Calu3 (cell line): ENCODE results near the gene ARHGEF6. TPM values are rescaled to one million over a fixed set of nuclear protein-coding genes. Genes with fewer than 3 reads are reported as not detected.

Experiments
- BruUV-seq: library from RNA; stranded (reverse); fragments of 400-500 nt; replicated peaks from 2 replicates; lab custom pipeline; 2021; lab: Mats Ljungman, UMichigan
- CTCF ChIA-PET: fragments of 300-600 bp; sonication (Branson Sonifier 250); formaldehyde crosslinking; loops from one replicate; lab custom pipeline; 2022; ENCODE audit warnings: antibody characterized with exemption; lab: Charles Lee
- DNase-seq: peaks from one replicate; pipeline ENCODE4 v3.0.0; 2022
- H3K27ac Mint-ChIP-seq: one replicate; pipeline ENCODE4 v1.8.0; 2022; ENCODE audit warnings: mixed read lengths; ENCODE audit not compliant: unreplicated experiment
- H3K27me3 Mint-ChIP-seq: one replicate; pipeline ENCODE4 v1.8.0; 2022; ENCODE audit warnings: mixed read lengths; ENCODE audit not compliant: unreplicated experiment
- H3K36me3 Mint-ChIP-seq: one replicate; pipeline ENCODE4 v1.8.0; 2022; ENCODE audit warnings: mild to moderate bottlenecking, moderate library complexity, mixed read lengths; ENCODE audit not compliant: insufficient read depth, unreplicated experiment
- H3K4me1 Mint-ChIP-seq: one replicate; pipeline ENCODE4 v1.8.0; 2022; ENCODE audit warnings: mild to moderate bottlenecking, low read depth, mixed read lengths; ENCODE audit not compliant: unreplicated experiment
- H3K4me3 Mint-ChIP-seq: one replicate; pipeline ENCODE4 v1.8.0; 2022; ENCODE audit warnings: mild to moderate bottlenecking, low read depth, moderate library complexity, mixed read lengths; ENCODE audit not compliant: unreplicated experiment
- H3K9me3 Mint-ChIP-seq: one replicate; pipeline ENCODE4 v1.8.0; 2022; ENCODE audit warnings: low read depth, mixed read lengths; ENCODE audit not compliant: unreplicated experiment
- intact Hi-C: fragments of 100-400 bp; cut with micrococcal nuclease; formaldehyde crosslinking; loops from one replicate; pipeline ENCODE4 v1.10.0; 2022; ENCODE audit not compliant: unreplicated experiment
- total RNA-seq: library from RNA; stranded (reverse); gene quantifications from 2 replicates; pipeline ENCODE4 v1.2.3, GENCODE V29; 2022
- TF ChIP-seq, protein P1 (sequence below): fragments of 200-600 bp; IDR thresholded peaks from one replicate; pipeline ENCODE4 v1.8.0; 2022; ENCODE audit warnings: antibody characterized with exemption; ENCODE audit not compliant: unreplicated experiment

ARHGEF6 gene
- total RNA-seq, 1 experiment from 2014 or later, result 0.07 TPM

DNA sequence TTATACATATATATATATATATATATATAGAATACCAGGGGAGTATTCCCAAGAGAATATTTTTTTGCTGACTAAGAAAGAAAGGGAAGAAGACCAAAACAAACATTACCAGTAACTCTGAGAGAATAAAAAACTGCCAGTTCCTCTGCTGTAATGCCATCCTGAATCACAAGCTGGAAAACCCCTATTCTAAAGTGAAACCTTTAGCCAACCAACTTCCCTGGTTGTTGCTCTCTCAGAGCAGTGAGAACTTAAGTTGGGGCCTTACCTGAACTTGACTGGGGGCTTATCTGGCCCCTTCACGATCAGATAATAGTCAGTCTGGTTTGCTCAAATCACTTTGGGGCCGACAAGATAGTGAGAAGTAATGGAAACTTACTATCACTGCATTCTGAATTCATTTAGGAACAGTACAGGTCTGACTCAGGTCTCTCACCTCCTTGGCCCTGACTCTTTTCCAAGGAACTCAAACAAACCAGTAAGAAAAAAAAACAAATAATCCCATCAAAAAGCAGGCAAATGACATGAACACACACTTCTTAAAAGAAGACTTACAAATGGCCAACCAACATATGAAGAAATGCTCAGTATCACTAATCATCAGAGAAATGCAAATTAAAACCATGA is 70.3 kb downstream of the ARHGEF6 start:
- Mint-ChIP-seq H3K27ac (no peak overlapping the region), H3K27me3 (no peaks in the 10 kb centered on the region), H3K4me3 (no peak overlapping the region), H3K36me3 (no peaks in the 10 kb centered on the region), H3K9me3 (no peaks in the 10 kb centered on the region), H3K4me1 (no peaks in the 10 kb centered on the region)
- CTCF ChIA-PET, result no interaction called here
- intact Hi-C loops, result loop anchor here (5.0 kb wide), 1 partner anchor 342 kb away; no protein-coding TSS in a partner anchor
- DNase-seq, result no peak
- TF ChIP-seq, protein P1, sequence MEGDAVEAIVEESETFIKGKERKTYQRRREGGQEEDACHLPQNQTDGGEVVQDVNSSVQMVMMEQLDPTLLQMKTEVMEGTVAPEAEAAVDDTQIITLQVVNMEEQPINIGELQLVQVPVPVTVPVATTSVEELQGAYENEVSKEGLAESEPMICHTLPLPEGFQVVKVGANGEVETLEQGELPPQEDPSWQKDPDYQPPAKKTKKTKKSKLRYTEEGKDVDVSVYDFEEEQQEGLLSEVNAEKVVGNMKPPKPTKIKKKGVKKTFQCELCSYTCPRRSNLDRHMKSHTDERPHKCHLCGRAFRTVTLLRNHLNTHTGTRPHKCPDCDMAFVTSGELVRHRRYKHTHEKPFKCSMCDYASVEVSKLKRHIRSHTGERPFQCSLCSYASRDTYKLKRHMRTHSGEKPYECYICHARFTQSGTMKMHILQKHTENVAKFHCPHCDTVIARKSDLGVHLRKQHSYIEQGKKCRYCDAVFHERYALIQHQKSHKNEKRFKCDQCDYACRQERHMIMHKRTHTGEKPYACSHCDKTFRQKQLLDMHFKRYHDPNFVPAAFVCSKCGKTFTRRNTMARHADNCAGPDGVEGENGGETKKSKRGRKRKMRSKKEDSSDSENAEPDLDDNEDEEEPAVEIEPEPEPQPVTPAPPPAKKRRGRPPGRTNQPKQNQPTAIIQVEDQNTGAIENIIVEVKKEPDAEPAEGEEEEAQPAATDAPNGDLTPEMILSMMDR, result no peak
- BruUV-seq, result no TSS peak

DNA sequence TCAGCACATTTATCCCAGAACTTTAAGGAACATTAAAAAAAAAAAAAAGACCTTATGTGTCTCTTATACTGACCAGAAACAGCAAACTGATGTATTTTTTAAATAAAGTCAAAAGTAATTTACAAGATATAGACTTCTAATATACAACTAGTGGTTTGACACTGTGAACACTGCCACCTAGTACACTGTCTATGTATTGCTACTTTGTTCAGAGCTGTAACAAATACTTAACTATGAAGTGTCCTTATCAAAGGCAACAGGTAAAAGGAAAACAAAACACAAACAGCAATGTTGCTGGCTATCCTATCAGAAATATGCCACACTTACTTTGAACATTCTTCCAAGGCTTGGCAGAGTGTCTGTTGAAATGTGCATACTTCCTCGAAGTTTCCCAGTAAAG is 72.4 kb downstream of the ARHGEF6 start:
- intact Hi-C loops, result no loop called here
- H3K4me1 Mint-ChIP-seq, result no peaks in the 10 kb centered on the region
- no peaks in the 10 kb centered on the region for H3K9me3 Mint-ChIP-seq
- TF ChIP-seq, protein P1, result peak; percentile 30
- CTCF ChIA-PET, result interaction anchor here (0.7 to 1.0 kb wide), 2 partner anchors 27 to 100 kb away, joined by 3 to 4 read pairs; no protein-coding TSS in a partner anchor
- no peak overlapping the region for H3K27ac Mint-ChIP-seq
- no peaks in the 10 kb centered on the region for H3K36me3 Mint-ChIP-seq
- no TSS peak for BruUV-seq
- no peak overlapping the region for H3K4me3 Mint-ChIP-seq
- H3K27me3 Mint-ChIP-seq, result no peaks in the 10 kb centered on the region
- no peak for DNase-seq

DNA sequence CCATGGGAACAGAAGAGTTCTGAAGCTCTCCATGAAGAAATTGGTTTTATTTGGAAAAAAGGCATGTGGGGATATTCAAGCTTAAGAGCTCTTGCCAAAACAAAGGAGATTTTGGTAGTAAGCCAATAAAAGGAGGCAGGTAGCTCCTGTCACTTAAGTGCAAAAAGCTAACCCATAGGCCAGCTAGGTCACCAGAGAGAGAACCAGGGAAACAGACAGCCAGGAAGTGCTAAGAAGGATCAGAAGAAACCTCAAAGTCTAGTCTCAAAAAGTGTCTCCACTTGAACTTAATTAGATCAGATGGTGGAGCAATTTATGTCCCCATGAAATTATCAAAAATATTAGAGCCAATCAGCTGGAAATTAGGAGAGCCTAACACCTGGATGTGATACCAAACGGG is 83.6 kb downstream of the ARHGEF6 start:
- intact Hi-C loops, result loop anchor here (10.0 kb wide), 2 partner anchors 432 to 672 kb away; no protein-coding TSS in a partner anchor
- Mint-ChIP-seq H3K27ac (no peak overlapping the region), H3K27me3 (no peaks in the 10 kb centered on the region), H3K9me3 (no peaks in the 10 kb centered on the region), H3K4me1 (no peaks in the 10 kb centered on the region), H3K36me3 (no peaks in the 10 kb centered on the region), H3K4me3 (no peak overlapping the region)
- TF ChIP-seq, protein P1, result no peak
- CTCF ChIA-PET, result no interaction called here
- DNase-seq, result no peak
- no TSS peak for BruUV-seq

DNA sequence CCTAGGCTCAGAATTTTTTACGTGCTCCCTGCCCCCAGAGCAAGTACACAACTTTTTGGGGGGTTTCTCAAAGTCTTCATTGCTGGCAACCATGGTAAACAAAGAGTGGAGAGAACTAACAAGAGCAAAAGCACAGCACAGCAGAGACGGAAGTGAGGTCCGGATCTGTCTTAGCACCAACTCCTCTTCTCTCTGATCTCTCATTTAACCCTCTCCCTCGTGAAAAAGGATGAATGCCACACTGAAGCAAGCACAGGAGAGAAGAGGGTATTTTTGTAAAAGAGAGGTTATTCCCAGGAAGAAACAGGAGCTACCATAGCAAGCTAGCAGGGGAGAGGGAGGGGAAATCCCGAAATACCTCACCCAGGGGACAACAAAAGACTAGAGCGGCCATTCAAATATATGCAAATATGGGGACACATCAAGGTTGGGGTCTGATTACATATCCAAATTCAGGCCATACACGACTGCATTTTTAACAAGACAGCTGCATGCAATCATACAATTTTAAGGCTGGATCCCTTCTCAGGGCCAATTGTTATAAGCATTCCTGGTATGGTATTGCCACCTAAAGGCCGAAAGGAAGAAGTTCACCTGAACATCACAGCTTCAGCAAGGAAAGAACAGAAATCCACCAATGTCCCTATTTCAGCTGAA is 86.2 kb downstream of the ARHGEF6 start:
- H3K27ac Mint-ChIP-seq, result no peak overlapping the region
- H3K9me3 Mint-ChIP-seq, result peaks cover 3% of the 10 kb centered on the region
- no peaks in the 10 kb centered on the region for H3K27me3 Mint-ChIP-seq
- intact Hi-C loops, result loop anchor here (1.0 to 10.0 kb wide), 4 partner anchors 86 to 670 kb away; no protein-coding TSS in a partner anchor
- BruUV-seq, result no TSS peak
- H3K36me3 Mint-ChIP-seq, result no peaks in the 10 kb centered on the region
- TF ChIP-seq, protein P1, result peak; percentile 61
- peaks cover 19% of the 10 kb centered on the region for H3K4me1 Mint-ChIP-seq
- peak; percentile 12 for DNase-seq
- CTCF ChIA-PET, result interaction anchor here (0.7 to 1.7 kb wide), 3 partner anchors 83 to 666 kb away, joined by 3 to 30 read pairs (median 4); no protein-coding TSS in a partner anchor
- no peak overlapping the region for H3K4me3 Mint-ChIP-seq
